IMR-90 (cell line): Measurements from ENCODE around the gene CHP2. TPM values are rescaled to one million over a fixed set of nuclear protein-coding genes. Genes with fewer than 3 reads are reported as not detected.

Source experiments
- ATAC-seq: fragments of 200-7000 bp; cut with Tn5 transposase; 2 replicates; pipeline ENCODE4 v1.9.1; 2020; ENCODE audit warnings: low read depth, mild to moderate bottlenecking, moderate library complexity
- BruUV-seq: library from RNA; stranded (reverse); fragments of 400-500 nt; replicated peaks from 2 replicates; lab custom pipeline; 2021; lab: Mats Ljungman, UMichigan
- CTCF ChIA-PET: fragments of 300-600 bp; formaldehyde crosslinking; extraction: SDS; loops from one replicate; lab custom pipeline; 2021; ENCODE audit warnings: antibody characterized with exemption; lab: Yijun Ruan, JAX
- POLR2A ChIA-PET: fragments of 300-600 bp; sonication (Branson Sonifier 250); formaldehyde crosslinking; loops from one replicate; lab custom pipeline; 2022; ENCODE audit warnings: antibody characterized with exemption; ENCODE audit not compliant: unreplicated experiment; lab: Charles Lee
- DNase-seq: peaks from one replicate; pipeline ENCODE4 v3.0.0; 2013
- H2AFZ ChIP-seq: replicated peaks from 2 replicates; pipeline ENCODE3; 2013; ENCODE audit warnings: low read length, mild to moderate bottlenecking; ENCODE audit not compliant: poor library complexity
- H2AK5ac ChIP-seq: 2 replicates; pipeline ENCODE4 v1.6.1; 2013; ENCODE audit warnings: low read depth, low read length, inconsistent platforms
- H2AK9ac ChIP-seq: replicated peaks from 2 replicates; pipeline ENCODE3; 2013; ENCODE audit warnings: mild to moderate bottlenecking, low read depth, low read length, moderate library complexity; ENCODE audit not compliant: poor library complexity
- H2BK120ac ChIP-seq: 2 replicates; pipeline ENCODE4 v1.6.1; 2013; ENCODE audit warnings: low read depth, low read length, inconsistent platforms
- H2BK15ac ChIP-seq: 3 replicates; pipeline ENCODE4 v1.6.1; 2013; ENCODE audit warnings: low read depth, low read length, inconsistent platforms
- H2BK20ac ChIP-seq: 2 replicates; pipeline ENCODE4 v1.6.1; 2013; ENCODE audit warnings: low read depth, mild to moderate bottlenecking, inconsistent platforms, low read length, moderate library complexity
- H2BK5ac ChIP-seq: 2 replicates; pipeline ENCODE4 v1.6.1; 2013; ENCODE audit warnings: mild to moderate bottlenecking, low read depth, low read length, inconsistent platforms; ENCODE audit not compliant: poor library complexity, severe bottlenecking
- H3K14ac ChIP-seq: replicated peaks from 2 replicates; pipeline ENCODE4 v1.6.1; 2013; ENCODE audit warnings: low read depth, low read length, inconsistent platforms
- H3K18ac ChIP-seq: 2 replicates; pipeline ENCODE4 v1.6.1; 2013; ENCODE audit warnings: low read depth, low read length, control low read depth
- H3K23ac ChIP-seq: 2 replicates; pipeline ENCODE4 v1.6.1; 2013; ENCODE audit warnings: low read depth, low read length, inconsistent platforms
- H3K27ac ChIP-seq: 2 replicates; pipeline ENCODE4 v1.5.1; 2013; ENCODE audit warnings: mild to moderate bottlenecking, control low read depth, low read length; ENCODE audit not compliant: insufficient read depth
- H3K27me3 ChIP-seq: 2 replicates; pipeline ENCODE4 v1.6.1; 2013; ENCODE audit warnings: low read length; ENCODE audit not compliant: control insufficient read depth, insufficient read depth
- H3K36me3 ChIP-seq: 2 replicates; pipeline ENCODE4 v1.6.1; 2013; ENCODE audit warnings: low read length, mixed read lengths; ENCODE audit not compliant: control insufficient read depth, insufficient read depth
- H3K4ac ChIP-seq: 2 replicates; pipeline ENCODE4 v1.6.1; 2013; ENCODE audit warnings: low read depth, low read length, inconsistent platforms
- H3K4me1 ChIP-seq: 2 replicates; pipeline ENCODE4 v1.6.1; 2013; ENCODE audit warnings: low read length, mixed read lengths; ENCODE audit not compliant: control insufficient read depth, insufficient read depth
- H3K4me2 ChIP-seq: 2 replicates; pipeline ENCODE4 v1.6.1; 2013; ENCODE audit warnings: low read depth, mild to moderate bottlenecking, control low read depth, low read length, moderate library complexity
- H3K4me3 ChIP-seq: 2 replicates; pipeline ENCODE4 v1.5.1; 2013; ENCODE audit warnings: low read depth, mild to moderate bottlenecking, control low read depth, low read length, moderate library complexity; ENCODE audit not compliant: insufficient read depth
- H3K56ac ChIP-seq: 2 replicates; pipeline ENCODE4 v1.6.1; 2013; ENCODE audit warnings: low read length, inconsistent platforms; ENCODE audit not compliant: insufficient read depth; ENCODE audit errors: extremely low read depth
- H3K79me1 ChIP-seq, 2 experiments: 2 replicates each; pipeline ENCODE4 v1.6.1; 2013; ENCODE audit warnings: low read length in 2 of 2, inconsistent platforms in 1 of 2, low read depth in 1 of 2
- H3K9ac ChIP-seq: 2 replicates; pipeline ENCODE4 v1.6.1; 2013; ENCODE audit warnings: low read depth, low read length, control low read depth
- H3K9me1 ChIP-seq: 2 replicates; pipeline ENCODE4 v1.6.1; 2013; ENCODE audit warnings: low read length, inconsistent platforms; ENCODE audit not compliant: insufficient read depth
- H3K9me3 ChIP-seq: 2 replicates; pipeline ENCODE4 v1.6.1; 2013; ENCODE audit warnings: low read length; ENCODE audit not compliant: control insufficient read depth, insufficient read depth
- H4K20me1 ChIP-seq: 2 replicates; pipeline ENCODE4 v1.6.1; 2013; ENCODE audit warnings: low read length, inconsistent platforms; ENCODE audit not compliant: insufficient read depth
- H4K5ac ChIP-seq: 2 replicates; pipeline ENCODE4 v1.6.1; 2013; ENCODE audit warnings: mild to moderate bottlenecking, low read depth, low read length, control low read depth
- H4K8ac ChIP-seq, 2 experiments: 2 replicates each; pipeline ENCODE4 v1.6.1; 2013; ENCODE audit warnings: low read depth in 2 of 2, low read length in 2 of 2, control low read depth in 1 of 2, inconsistent platforms in 1 of 2
- H4K91ac ChIP-seq: 2 replicates; pipeline ENCODE4 v1.6.1; 2013; ENCODE audit warnings: low read depth, low read length, inconsistent platforms; ENCODE audit not compliant: insufficient read depth
- BHLHE40 ChIP-seq: fragments of 150-350 bp; IDR thresholded peaks from 2 replicates; pipeline ENCODE4 v1.6.1; 2016; ENCODE audit warnings: mild to moderate bottlenecking, low read depth, low read length
- CEBPB ChIP-seq: IDR thresholded peaks from 2 replicates; pipeline ENCODE4 v1.6.1; 2012; ENCODE audit warnings: low read depth, low read length, improper control_type of control experiment
- CHD1 ChIP-seq: IDR thresholded peaks from 2 replicates; pipeline ENCODE4 v1.6.1; 2012; ENCODE audit warnings: low read depth, low read length, improper control_type of control experiment
- CTCF ChIP-seq: conservative IDR thresholded peaks from 2 replicates; pipeline ENCODE4 v1.5.1; 2012; ENCODE audit warnings: mild to moderate bottlenecking, low read depth, low read length, improper control_type of control experiment
- FOS ChIP-seq: fragments of 150-350 bp; IDR thresholded peaks from 2 replicates; pipeline ENCODE4 v1.6.1; 2016; ENCODE audit warnings: low read depth, low read length
- MAFK ChIP-seq: IDR thresholded peaks from 2 replicates; pipeline ENCODE4 v1.6.1; 2012; ENCODE audit warnings: low read depth, low read length, improper control_type of control experiment
- MAZ ChIP-seq: IDR thresholded peaks from 2 replicates; pipeline ENCODE4 v1.6.1; 2012; ENCODE audit warnings: low read depth, mild to moderate bottlenecking, low read length, improper control_type of control experiment, moderate library complexity, borderline replicate concordance
- MXI1 ChIP-seq: IDR thresholded peaks from 2 replicates; pipeline ENCODE4 v1.6.1; 2012; ENCODE audit warnings: low read depth, mild to moderate bottlenecking, low read length, moderate library complexity, borderline replicate concordance
- NFE2L2 ChIP-seq: fragments of 150-350 bp; IDR thresholded peaks from 2 replicates; pipeline ENCODE4 v1.6.1; 2016; ENCODE audit warnings: low read depth, mild to moderate bottlenecking, low read length
- POLR2A ChIP-seq: IDR thresholded peaks from 2 replicates; pipeline ENCODE4 v1.6.1; 2012; ENCODE audit warnings: mild to moderate bottlenecking, low read depth, low read length
- RAD21 ChIP-seq: IDR thresholded peaks from 2 replicates; pipeline ENCODE4 v1.6.1; 2012; ENCODE audit warnings: low read length, improper control_type of control experiment
- RCOR1 ChIP-seq: IDR thresholded peaks from 2 replicates; pipeline ENCODE4 v1.6.1; 2012; ENCODE audit warnings: mild to moderate bottlenecking, low read length, improper control_type of control experiment; ENCODE audit not compliant: insufficient replicate concordance
- RFX5 ChIP-seq: IDR thresholded peaks from 2 replicates; pipeline ENCODE4 v1.8.0; 2012; ENCODE audit warnings: low read depth, mild to moderate bottlenecking, low read length, moderate library complexity
- SMC3 ChIP-seq: fragments of 150-350 bp; IDR thresholded peaks from 2 replicates; pipeline ENCODE4 v1.6.1; 2016; ENCODE audit warnings: low read depth, mild to moderate bottlenecking, antibody characterized with exemption, low read length, moderate library complexity
- WGBS, 2 experiments: methylation state at CpG; one replicate each; pipeline versions ENCODE4 v1.1.5 to v1.1.7; 2013; ENCODE audit warnings: missing lambda C conversion rate in 2 of 2; ENCODE audit not compliant: insufficient read length in 1 of 2; ENCODE audit errors: extremely low coverage in 2 of 2; 5-methylcytosine and 5-hydroxymethylcytosine counted together
- dilution Hi-C: fragments of 300-500 bp; cut with HindIII; formaldehyde crosslinking; loops from one replicate; pipeline ENCODE4 v1.14.3; 2018; ENCODE audit warnings: low sequenced_read_pairs; ENCODE audit not compliant: unreplicated experiment
- in situ Hi-C: fragments of 300-500 bp; cut with MboI; formaldehyde crosslinking; loops from 3 replicates; pipeline ENCODE4 v1.14.3; 2019; ENCODE audit warnings: low sequenced_read_pairs, inconsistent platforms, mixed read lengths
- intact Hi-C: fragments of 100-400 bp; cut with micrococcal nuclease; formaldehyde crosslinking; loops from 2 replicates; pipeline ENCODE4 v1.10.0; 2022
- polyA plus RNA-seq, 3 experiments: library from polyadenylated mRNA; depleted of rRNA; stranded (reverse); fragments of >200 nt; gene quantifications; 2 replicates each; pipeline ENCODE4 v1.2.3, GENCODE V29; 2012; ENCODE audit warnings: low replicate concordance in 1 of 3
- total RNA-seq: library from RNA; depleted of rRNA; stranded (reverse); fragments of >200 nt; gene quantifications from 2 replicates; pipeline ENCODE4 v1.2.3, GENCODE V29; 2012
- TF ChIP-seq, protein P1 (sequence below): fragments of 150-350 bp; IDR thresholded peaks from 2 replicates; pipeline ENCODE4 v1.6.1; 2016; ENCODE audit warnings: low read depth, mild to moderate bottlenecking, low read length, moderate library complexity, borderline replicate concordance
- TF ChIP-seq, protein P2 (sequence below): fragments of 150-350 bp; IDR thresholded peaks from 2 replicates; pipeline ENCODE4 v1.6.1; 2017; ENCODE audit warnings: mild to moderate bottlenecking, antibody characterized with exemption, low read length, low read depth

Gene CHP2
- total and polyA plus RNA-seq, 2 of the 4 experiments (the other 2 are of a cell fraction), result not detected

DNA sequence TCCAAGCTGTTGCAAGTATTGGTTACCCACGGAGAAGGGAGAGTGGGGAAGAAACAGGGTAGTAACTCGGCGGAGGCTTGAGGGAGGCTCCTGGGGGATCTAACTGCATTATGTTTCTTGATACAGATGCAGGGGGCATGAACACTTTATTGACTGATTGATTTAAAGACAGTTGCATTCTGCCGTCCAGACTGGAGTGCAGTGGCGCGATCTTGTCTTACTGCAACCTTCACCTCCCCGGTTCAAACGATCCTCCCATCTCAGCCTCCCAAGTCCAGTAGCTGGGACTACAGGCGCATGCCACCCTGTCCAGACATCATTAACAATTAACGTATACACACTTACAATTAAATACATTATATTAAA lies 26.7 kb upstream of the CHP2 start:
- POLR2A ChIA-PET, result no interaction called here
- Histone ChIP-seq H3K23ac (no peak overlapping the region), H3K27me3 (no peaks in the 10 kb centered on the region), H3K27ac (no peak overlapping the region), H3K56ac (no peak overlapping the region), H2AK9ac (no peak overlapping the region), H3K79me1 (no peaks in the 10 kb centered on the region), H3K4ac (no peak overlapping the region), H2AK5ac (no peak overlapping the region), H4K91ac (no peak overlapping the region), H2BK5ac (no peak overlapping the region), H2BK20ac (no peak overlapping the region), H3K9me3 (no peaks in the 10 kb centered on the region), H4K8ac (no peak overlapping the region), H3K4me3 (no peak overlapping the region), H4K5ac (no peak overlapping the region), H2BK15ac (no peak overlapping the region), H2AFZ (peak overlapping the region; percentile 86), H3K4me1 (no peaks in the 10 kb centered on the region), H3K4me2 (no peak overlapping the region), H3K36me3 (no peaks in the 10 kb centered on the region), H3K9ac (no peak overlapping the region), H3K14ac (no peak overlapping the region), H3K18ac (no peak overlapping the region), H2BK120ac (no peak overlapping the region), H4K20me1 (no peaks in the 10 kb centered on the region), H3K9me1 (no peaks in the 10 kb centered on the region)
- WGBS, 2 experiments, result no CpG with 5 or more reads among the region's 10 CpGs
- dilution Hi-C loops (no loop called here), intact Hi-C loops (loop anchor here (2.0 kb wide), 1 partner anchor 49 kb away; the partner anchor contains the start of gene PLK1), in situ Hi-C loops (no loop called here)
- BruUV-seq, result no TSS peak
- DNase-seq, result no peak
- CTCF ChIA-PET, result interaction anchor here (0.6 to 1.5 kb wide), 4 partner anchors 28 to 1036 kb away, joined by 3 to 7 read pairs (median 4); no protein-coding TSS in a partner anchor
- no peak for ATAC-seq
- TF ChIP-seq RAD21 (no peak), CTCF (no peak), MAZ (no peak), BHLHE40 (no peak), RCOR1 (no peak), MXI1 (no peak), RFX5 (no peak), MAFK (no peak), FOS (no peak), NFE2L2 (no peak), POLR2A (no peak), CEBPB (no peak), CHD1 (no peak), SMC3 (no peak)
- TF ChIP-seq, protein P1, sequence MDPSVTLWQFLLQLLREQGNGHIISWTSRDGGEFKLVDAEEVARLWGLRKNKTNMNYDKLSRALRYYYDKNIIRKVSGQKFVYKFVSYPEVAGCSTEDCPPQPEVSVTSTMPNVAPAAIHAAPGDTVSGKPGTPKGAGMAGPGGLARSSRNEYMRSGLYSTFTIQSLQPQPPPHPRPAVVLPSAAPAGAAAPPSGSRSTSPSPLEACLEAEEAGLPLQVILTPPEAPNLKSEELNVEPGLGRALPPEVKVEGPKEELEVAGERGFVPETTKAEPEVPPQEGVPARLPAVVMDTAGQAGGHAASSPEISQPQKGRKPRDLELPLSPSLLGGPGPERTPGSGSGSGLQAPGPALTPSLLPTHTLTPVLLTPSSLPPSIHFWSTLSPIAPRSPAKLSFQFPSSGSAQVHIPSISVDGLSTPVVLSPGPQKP, result no peak
- TF ChIP-seq, protein P2, sequence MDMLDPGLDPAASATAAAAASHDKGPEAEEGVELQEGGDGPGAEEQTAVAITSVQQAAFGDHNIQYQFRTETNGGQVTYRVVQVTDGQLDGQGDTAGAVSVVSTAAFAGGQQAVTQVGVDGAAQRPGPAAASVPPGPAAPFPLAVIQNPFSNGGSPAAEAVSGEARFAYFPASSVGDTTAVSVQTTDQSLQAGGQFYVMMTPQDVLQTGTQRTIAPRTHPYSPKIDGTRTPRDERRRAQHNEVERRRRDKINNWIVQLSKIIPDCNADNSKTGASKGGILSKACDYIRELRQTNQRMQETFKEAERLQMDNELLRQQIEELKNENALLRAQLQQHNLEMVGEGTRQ, result no peak
